ENCODE results near the gene KCND3.

Gene KCND3

GRCh38 chr1:111746614-111746999, 242.9 kb downstream of the KCND3 start:
- Histone ChIP-seq H3K9me3 (ENCODE audit: insufficient read depth, low read depth, low read length) (no peaks in the 10 kb centered on the region), H3K79me2 (ENCODE audit: insufficient read depth, low read length) (no peaks in the 10 kb centered on the region), H2AFZ (ENCODE audit: low read length) (no peak overlapping the region), H3K9ac (ENCODE audit: low read depth, low read length, poor library complexity, severe bottlenecking) (no peak overlapping the region), H4K20me1 (ENCODE audit: insufficient read depth, low read length, poor library complexity, severe bottlenecking) (no peaks in the 10 kb centered on the region), H3K36me3 (ENCODE audit: insufficient read depth, low read length) (no peaks in the 10 kb centered on the region), H3F3A (ENCODE audit: low read depth) (no peaks in the 10 kb centered on the region), H3K4me2 (ENCODE audit: low read depth, low read length, poor library complexity, severe bottlenecking) (no peak overlapping the region), H3K9me2 (replicated peaks; ENCODE audit: low read depth, low read length) (no peaks in the 10 kb centered on the region), H3K4me1 (ENCODE audit: insufficient read depth, low read length, poor library complexity, severe bottlenecking) (no peaks in the 10 kb centered on the region), H3K27me3 (ENCODE audit: insufficient read depth, low read length, poor library complexity, severe bottlenecking) (no peaks in the 10 kb centered on the region), H3K4me3 (ENCODE audit: low read length, poor library complexity, severe bottlenecking) (no peak overlapping the region)
- TF ChIP-seq CTCF (conservative IDR thresholded peaks at IDR 0.05; ENCODE audit: low read length), result no peak
- TF ChIP-seq EZH2phosphoT487 (IDR thresholded peaks at IDR 0.05; ENCODE audit: borderline replicate concordance), result no peak

- H3K36me3 ChIP-seq (ENCODE audit: insufficient read depth, low read length), result no peaks in the 10 kb centered on the region
- no peaks in the 10 kb centered on the region for H4K20me1 ChIP-seq (ENCODE audit: insufficient read depth, low read length, poor library complexity, severe bottlenecking)
- no peak overlapping the region for H3K4me3 ChIP-seq (ENCODE audit: low read length, poor library complexity, severe bottlenecking)
- no peaks in the 10 kb centered on the region for H3K4me1 ChIP-seq (ENCODE audit: insufficient read depth, low read length, poor library complexity, severe bottlenecking)
- no peaks in the 10 kb centered on the region for H3K9me2 ChIP-seq (replicated peaks; ENCODE audit: low read depth, low read length)
- no peak overlapping the region for H3K9ac ChIP-seq (ENCODE audit: low read depth, low read length, poor library complexity, severe bottlenecking)
- no peaks in the 10 kb centered on the region for H3K27me3 ChIP-seq (ENCODE audit: insufficient read depth, low read length, poor library complexity, severe bottlenecking)
- H3K79me2 ChIP-seq (ENCODE audit: insufficient read depth, low read length), result no peaks in the 10 kb centered on the region
- no peaks in the 10 kb centered on the region for H3K9me3 ChIP-seq (ENCODE audit: insufficient read depth, low read depth, low read length)
- H3K4me2 ChIP-seq (ENCODE audit: low read depth, low read length, poor library complexity, severe bottlenecking), result no peak overlapping the region
- TF ChIP-seq CTCF (conservative IDR thresholded peaks at IDR 0.05; ENCODE audit: low read length) (no peak), EZH2phosphoT487 (IDR thresholded peaks at IDR 0.05; ENCODE audit: borderline replicate concordance) (no peak)
- H2AFZ ChIP-seq (ENCODE audit: low read length), result no peak overlapping the region
- no peaks in the 10 kb centered on the region for H3F3A ChIP-seq (ENCODE audit: low read depth)
Measured at GRCh38 chr1:111745675-111746613, 243.5 kb downstream of the KCND3 start.

DNA sequence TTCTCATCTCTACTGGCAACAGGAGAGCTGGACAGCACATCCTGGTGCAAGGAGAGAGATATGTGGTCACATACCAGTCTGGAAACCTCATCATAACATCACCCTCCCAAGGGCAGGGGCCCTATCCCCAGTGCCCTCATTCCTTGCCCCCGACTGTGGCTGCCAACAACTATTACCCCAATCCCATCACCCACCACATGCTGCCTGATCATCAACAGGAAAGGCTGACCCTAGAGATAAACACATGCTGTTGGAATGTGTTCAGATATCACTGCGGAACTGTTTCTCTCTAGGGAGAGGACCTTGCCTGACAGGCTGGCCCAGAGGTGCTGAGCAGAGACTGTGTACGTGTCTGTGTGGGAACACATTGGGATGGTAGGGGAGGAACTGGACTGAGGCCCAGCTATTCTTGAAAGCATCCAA, 245.8 kb downstream of the KCND3 start:
- TF ChIP-seq CTCF (conservative IDR thresholded peaks at IDR 0.05; ENCODE audit: low read length) (no peak), EZH2phosphoT487 (IDR thresholded peaks at IDR 0.05; ENCODE audit: borderline replicate concordance) (no peak)
- H3K9me2 ChIP-seq (replicated peaks; ENCODE audit: low read depth, low read length), result no peaks in the 10 kb centered on the region
- no peaks in the 10 kb centered on the region for H3K27me3 ChIP-seq (ENCODE audit: insufficient read depth, low read length, poor library complexity, severe bottlenecking)

More for the DNA sequence above, 245.8 kb downstream of the KCND3 start:
- H3K4me3 ChIP-seq (ENCODE audit: low read length, poor library complexity, severe bottlenecking), result no peak overlapping the region
- peaks cover 10% of the 10 kb centered on the region for H3K4me1 ChIP-seq (ENCODE audit: insufficient read depth, low read length, poor library complexity, severe bottlenecking)
- H3F3A ChIP-seq (ENCODE audit: low read depth), result no peaks in the 10 kb centered on the region
- no peaks in the 10 kb centered on the region for H3K79me2 ChIP-seq (ENCODE audit: insufficient read depth, low read length)
- no peak overlapping the region for H3K9ac ChIP-seq (ENCODE audit: low read depth, low read length, poor library complexity, severe bottlenecking)
- H3K4me2 ChIP-seq (ENCODE audit: low read depth, low read length, poor library complexity, severe bottlenecking), result no peak overlapping the region
- no peaks in the 10 kb centered on the region for H3K9me3 ChIP-seq (ENCODE audit: insufficient read depth, low read depth, low read length)
- no peak overlapping the region for H2AFZ ChIP-seq (ENCODE audit: low read length)
- no peaks in the 10 kb centered on the region for H4K20me1 ChIP-seq (ENCODE audit: insufficient read depth, low read length, poor library complexity, severe bottlenecking)
- H3K36me3 ChIP-seq (ENCODE audit: insufficient read depth, low read length), result no peaks in the 10 kb centered on the region
